HEK293 (cell line): ENCODE measurements around the gene VCL.

Experiments
- BCL11A ChIP-seq: fragments of 450-650 bp; formaldehyde crosslinking; IDR thresholded peaks from 2 replicates; pipeline ENCODE4 v1.5.1; 2016; ENCODE audit warnings: low read depth, missing biosample characterization, missing genetic modification characterization
- GLI4 ChIP-seq: fragments of 450-650 bp; formaldehyde crosslinking; IDR thresholded peaks from 2 replicates; pipeline ENCODE4 v1.5.1; 2016; ENCODE audit warnings: missing biosample characterization, missing genetic modification characterization
- KLF16 ChIP-seq: fragments of 450-650 bp; formaldehyde crosslinking; IDR thresholded peaks from 2 replicates; pipeline ENCODE4 v1.5.1; 2017; ENCODE audit warnings: missing biosample characterization, missing genetic modification characterization
- KLF9 ChIP-seq: fragments of 450-650 bp; formaldehyde crosslinking; IDR thresholded peaks from 2 replicates; pipeline ENCODE4 v1.5.1; 2016; ENCODE audit warnings: missing biosample characterization, missing genetic modification characterization, low read depth
- PRDM1 ChIP-seq: fragments of 450-650 bp; formaldehyde crosslinking; IDR thresholded peaks from 2 replicates; pipeline ENCODE4; 2016; ENCODE audit warnings: missing biosample characterization, missing genetic modification characterization
- PRDM10 ChIP-seq: fragments of 450-650 bp; formaldehyde crosslinking; IDR thresholded peaks from 2 replicates; pipeline ENCODE4 v1.5.1; 2016; ENCODE audit warnings: missing biosample characterization, missing genetic modification characterization
- RBAK ChIP-seq: fragments of 450-650 bp; formaldehyde crosslinking; IDR thresholded peaks from 2 replicates; pipeline ENCODE4 v1.5.1; 2016; ENCODE audit warnings: missing biosample characterization, missing genetic modification characterization
- SALL2 ChIP-seq: fragments of 450-650 bp; formaldehyde crosslinking; IDR thresholded peaks from 2 replicates; pipeline ENCODE4 v1.5.0; 2017; ENCODE audit warnings: missing biosample characterization, mild to moderate bottlenecking, missing genetic modification characterization, borderline replicate concordance
- YY2 ChIP-seq: fragments of 450-650 bp; formaldehyde crosslinking; IDR thresholded peaks from 2 replicates; pipeline ENCODE4 v1.5.1; 2016; ENCODE audit warnings: missing biosample characterization, missing genetic modification characterization
- ZBTB11 ChIP-seq: fragments of 450-650 bp; formaldehyde crosslinking; conservative IDR thresholded peaks from 2 replicates; pipeline ENCODE4 v1.5.1; 2016; ENCODE audit warnings: low read depth, missing biosample characterization, missing genetic modification characterization
- ZNF174 ChIP-seq: fragments of 450-650 bp; formaldehyde crosslinking; IDR thresholded peaks from 2 replicates; pipeline ENCODE4 v1.5.0; 2017; ENCODE audit warnings: missing biosample characterization, mild to moderate bottlenecking, missing genetic modification characterization
- ZNF184 ChIP-seq: fragments of 450-650 bp; IDR thresholded peaks from 2 replicates; pipeline ENCODE4 v1.5.1; 2018; ENCODE audit warnings: missing biosample characterization, mild to moderate bottlenecking, missing genetic modification characterization
- ZNF292 ChIP-seq: fragments of 450-650 bp; formaldehyde crosslinking; IDR thresholded peaks from 2 replicates; pipeline ENCODE4 v1.5.1; 2016; ENCODE audit warnings: low read depth, missing biosample characterization, missing genetic modification characterization, borderline replicate concordance
- ZNF404 ChIP-seq: fragments of 450-650 bp; formaldehyde crosslinking; IDR thresholded peaks from 2 replicates; pipeline ENCODE4 v1.5.1; 2017; ENCODE audit warnings: missing biosample characterization, missing genetic modification characterization
- ZNF530 ChIP-seq: fragments of 450-650 bp; formaldehyde crosslinking; IDR thresholded peaks from 2 replicates; pipeline ENCODE4 v1.5.1; 2016; ENCODE audit warnings: low read depth, missing biosample characterization, missing genetic modification characterization
- ZNF549 ChIP-seq: fragments of 450-650 bp; IDR thresholded peaks from 2 replicates; pipeline ENCODE4 v1.5.1; 2018; ENCODE audit warnings: missing biosample characterization, missing genetic modification characterization, mild to moderate bottlenecking, inconsistent platforms, moderate library complexity
- ZNF555 ChIP-seq: fragments of 450-650 bp; formaldehyde crosslinking; conservative IDR thresholded peaks from 2 replicates; pipeline ENCODE4 v1.5.1; 2017; ENCODE audit warnings: missing biosample characterization, mild to moderate bottlenecking, missing genetic modification characterization, inconsistent platforms
- ZNF558 ChIP-seq: fragments of 450-650 bp; formaldehyde crosslinking; IDR thresholded peaks from 2 replicates; pipeline ENCODE4 v1.5.1; 2016; ENCODE audit warnings: missing biosample characterization, missing genetic modification characterization
- ZNF600 ChIP-seq: fragments of 450-650 bp; formaldehyde crosslinking; IDR thresholded peaks from 2 replicates; pipeline ENCODE4 v1.5.1; 2016; ENCODE audit warnings: missing biosample characterization, missing genetic modification characterization
- ZNF639 ChIP-seq: fragments of 450-650 bp; formaldehyde crosslinking; IDR thresholded peaks from 2 replicates; pipeline ENCODE4 v1.5.1; 2016; ENCODE audit warnings: missing biosample characterization, missing genetic modification characterization
- ZNF658 ChIP-seq: fragments of 450-650 bp; formaldehyde crosslinking; IDR thresholded peaks from 2 replicates; pipeline ENCODE4; 2016; ENCODE audit warnings: missing biosample characterization, missing genetic modification characterization
- ZNF692 ChIP-seq: fragments of 450-650 bp; formaldehyde crosslinking; IDR thresholded peaks from 2 replicates; pipeline ENCODE4 v1.5.1; 2016; ENCODE audit warnings: missing biosample characterization, missing genetic modification characterization
- ZNF747 ChIP-seq: fragments of 450-650 bp; formaldehyde crosslinking; IDR thresholded peaks from 2 replicates; pipeline ENCODE4 v1.5.1; 2016; ENCODE audit warnings: missing biosample characterization, missing genetic modification characterization
- ZNF76 ChIP-seq: fragments of 450-650 bp; formaldehyde crosslinking; IDR thresholded peaks from 2 replicates; pipeline ENCODE4; 2016; ENCODE audit warnings: low read depth, missing biosample characterization, missing genetic modification characterization, borderline replicate concordance
- ZNF776 ChIP-seq: fragments of 450-650 bp; formaldehyde crosslinking; IDR thresholded peaks from 2 replicates; pipeline ENCODE4 v1.5.0; 2017; ENCODE audit warnings: missing biosample characterization, missing genetic modification characterization, borderline replicate concordance
- ZSCAN18 ChIP-seq: fragments of 450-650 bp; formaldehyde crosslinking; IDR thresholded peaks from 2 replicates; pipeline ENCODE4 v1.5.1; 2016; ENCODE audit warnings: missing biosample characterization, missing genetic modification characterization

VCL gene

GRCh38 chr10:73998929-73999691 is 1.2 kb downstream of the VCL start (continued):
- TF ChIP-seq SALL2 (tag by site-specific recombination) (no peak), ZNF292 (tag by site-specific recombination) (no peak), ZNF404 (tag by site-specific recombination) (no peak), ZNF76 (peak; percentile 61; the same call in 1 of the 2 replicates), ZNF174 (tag by site-specific recombination) (no peak), YY2 (tag by site-specific recombination) (no peak), ZNF639 (no peak), PRDM10 (tag by site-specific recombination) (peak; percentile 90), RBAK (tag by site-specific recombination) (no peak), ZNF555 (tag by site-specific recombination) (no peak), GLI4 (tag by site-specific recombination) (no peak), BCL11A (tag by site-specific recombination) (no peak), ZNF549 (tag by site-specific recombination) (no peak), KLF16 (tag by site-specific recombination) (no peak; the same call in 1 of the 2 replicates), ZNF600 (tag by site-specific recombination) (peak; percentile 98), PRDM1 (tag by site-specific recombination) (peak; percentile 92), ZNF692 (tag by site-specific recombination) (peak; percentile 86), ZNF184 (tag by site-specific recombination) (no peak), ZSCAN18 (tag by site-specific recombination) (no peak), ZNF530 (tag by site-specific recombination) (no peak), ZNF747 (tag by site-specific recombination) (no peak), ZNF658 (tag by site-specific recombination) (no peak), KLF9 (0 out of 2 replicates have a peak, but pooled peaks have one; percentile 16), ZNF558 (tag by site-specific recombination) (no peak), ZNF776 (no peak), ZBTB11 (tag by site-specific recombination) (peak; percentile 10; the same call in 1 of the 2 replicates)
